Stimulated activated CD8-positive, alpha-beta memory T cell treated with anti-CD3 and anti-CD28 coated beads, Interleukin-2, amount 100 ng/mL, for 1 hour (primary cell): ENCODE measurements around the gene TNFAIP8L3.
"Not testable (repeated sequence)": the region's sequence is repeated elsewhere in the genome, so short reads cannot be mapped to it uniquely, and the experiment has no call there.

Experiments
- DNase-seq, 2 donors: peaks; one replicate each; pipeline ENCODE4 v3.0.0-alpha.2; 2020; ENCODE audit warnings: low read depth in 2 of 2

TNFAIP8L3 gene

DNA sequence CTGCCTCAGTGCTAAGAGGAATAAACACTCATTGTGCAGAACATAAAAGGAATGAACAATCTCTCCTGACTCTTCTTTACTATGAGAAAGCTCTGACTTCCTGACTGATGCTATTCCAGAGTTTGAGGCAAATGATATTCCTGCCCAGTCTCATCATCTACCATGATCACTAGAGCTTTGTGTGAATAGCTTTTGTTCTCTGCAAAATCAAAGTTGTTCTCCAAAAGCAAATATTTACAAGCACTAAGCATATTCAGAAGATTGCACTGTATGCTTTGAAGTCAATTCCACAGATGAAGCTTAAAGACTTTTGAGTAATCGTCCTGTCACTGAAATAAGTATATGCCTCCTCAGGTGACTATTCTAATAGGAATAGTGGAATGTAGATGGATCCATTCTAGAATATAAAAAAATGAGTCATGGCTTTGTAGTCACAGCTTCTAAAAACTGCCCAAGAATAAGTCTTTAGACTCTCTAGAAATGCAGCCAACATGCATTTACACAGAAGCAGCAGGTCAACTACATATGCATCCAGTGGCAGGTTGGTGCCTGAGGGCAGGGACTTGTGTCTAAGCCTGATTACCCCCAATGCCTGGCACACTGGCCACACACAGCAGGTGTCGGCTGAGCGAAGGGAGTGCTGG, 34.6 kb downstream of the TNFAIP8L3 start:
- no peak for DNase-seq

DNA sequence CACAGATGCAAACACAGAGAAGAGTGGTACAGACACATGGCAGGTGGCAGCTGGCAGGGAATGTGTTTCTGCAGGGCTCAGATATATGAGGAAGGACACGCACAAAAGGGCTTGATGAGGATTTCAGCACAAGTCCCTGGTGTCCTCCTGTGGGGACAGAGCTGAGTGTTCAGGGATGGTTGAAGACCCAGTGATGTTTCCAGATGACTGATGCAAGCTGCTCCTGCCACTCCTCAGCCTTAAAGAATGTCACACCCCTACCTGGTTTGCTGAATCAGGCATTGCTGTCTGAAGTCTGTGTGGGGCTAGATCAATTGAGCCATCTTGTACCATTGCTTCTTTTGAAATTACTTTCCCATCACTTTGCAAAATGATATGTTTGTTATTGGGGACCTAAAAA, 40.2 kb downstream of the TNFAIP8L3 start:
- DNase-seq, result no peak

DNA sequence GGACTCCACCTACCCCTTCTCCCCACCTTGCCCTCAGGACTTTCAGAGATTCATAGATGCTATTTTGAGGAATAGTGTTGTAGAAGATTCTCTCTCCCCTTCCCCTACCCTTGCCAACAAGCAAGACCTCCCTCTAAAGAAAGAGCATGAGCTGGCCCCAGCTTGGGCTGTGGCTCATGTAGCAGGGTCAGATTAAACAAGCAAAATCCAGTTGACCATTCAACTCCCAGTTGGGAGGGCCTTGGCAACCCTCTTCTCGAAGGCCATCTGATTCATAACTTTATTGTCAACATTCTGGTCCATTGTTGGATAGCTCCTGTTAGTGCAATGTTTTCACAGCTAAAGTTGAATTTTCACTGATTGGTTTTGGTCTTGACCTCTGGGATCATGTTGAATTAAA, 41.1 kb downstream of the TNFAIP8L3 start:
- no peak for DNase-seq

DNA sequence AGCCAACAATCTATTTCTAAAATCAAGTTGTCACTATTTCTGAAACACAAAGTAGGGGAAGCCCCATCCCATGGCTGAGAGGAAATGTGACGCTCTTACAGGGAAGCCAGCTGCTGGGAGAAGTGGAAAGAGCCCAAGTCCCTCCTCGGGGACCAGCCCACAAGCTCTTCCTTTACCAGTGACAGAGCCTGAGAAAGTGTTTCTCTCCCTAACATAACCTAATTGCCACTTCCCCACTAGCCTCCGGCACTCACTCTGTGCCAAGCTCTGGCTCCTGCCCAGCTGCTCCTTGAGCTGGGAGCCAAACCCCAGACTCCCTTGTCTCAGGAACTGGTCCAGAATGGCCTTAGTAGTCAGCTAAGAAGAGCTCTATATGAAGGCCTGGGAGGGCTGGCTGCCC, 42.9 kb downstream of the TNFAIP8L3 start:
- no peak for DNase-seq

DNA sequence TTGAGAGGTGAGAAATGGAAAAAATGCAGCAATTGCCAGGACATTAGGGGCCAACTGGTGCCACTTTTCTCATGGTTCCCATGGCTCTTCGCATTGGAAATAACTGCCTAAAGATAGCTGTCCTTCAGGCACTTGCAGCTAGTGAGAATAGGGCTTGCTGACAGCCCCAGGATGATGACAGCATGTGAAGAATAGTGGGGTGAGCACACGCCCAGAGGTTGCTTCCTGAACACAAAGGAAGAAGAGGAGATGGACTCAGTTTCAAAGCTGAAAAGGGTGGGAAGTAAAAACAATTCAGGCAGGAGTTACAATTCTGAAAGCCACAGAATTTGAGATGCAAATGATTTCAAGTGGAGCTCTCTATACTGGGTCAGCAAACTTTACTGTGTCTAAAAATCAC, 45.6 kb downstream of the TNFAIP8L3 start:
- no peak for DNase-seq

DNA sequence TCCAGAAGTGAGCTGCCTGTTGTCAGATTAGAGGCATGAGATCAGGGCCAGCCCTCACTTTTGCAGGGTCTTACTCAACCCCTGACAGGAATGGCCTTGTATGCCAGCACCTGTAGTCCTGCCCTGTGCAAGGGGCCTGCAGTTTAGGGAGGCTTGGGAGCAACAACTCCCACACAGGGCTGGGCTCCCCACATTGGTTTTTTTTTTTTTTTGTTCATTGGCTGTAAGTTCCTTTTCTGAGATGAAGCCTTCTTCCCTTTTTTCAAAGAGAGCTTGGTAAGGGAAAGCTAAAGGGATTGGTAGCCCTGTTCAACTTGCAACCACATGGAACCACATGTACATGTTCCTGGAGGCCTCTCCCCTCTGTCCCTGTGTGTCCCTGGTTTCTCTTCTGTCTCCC, 46.4 kb downstream of the TNFAIP8L3 start:
- no peak for DNase-seq

DNA sequence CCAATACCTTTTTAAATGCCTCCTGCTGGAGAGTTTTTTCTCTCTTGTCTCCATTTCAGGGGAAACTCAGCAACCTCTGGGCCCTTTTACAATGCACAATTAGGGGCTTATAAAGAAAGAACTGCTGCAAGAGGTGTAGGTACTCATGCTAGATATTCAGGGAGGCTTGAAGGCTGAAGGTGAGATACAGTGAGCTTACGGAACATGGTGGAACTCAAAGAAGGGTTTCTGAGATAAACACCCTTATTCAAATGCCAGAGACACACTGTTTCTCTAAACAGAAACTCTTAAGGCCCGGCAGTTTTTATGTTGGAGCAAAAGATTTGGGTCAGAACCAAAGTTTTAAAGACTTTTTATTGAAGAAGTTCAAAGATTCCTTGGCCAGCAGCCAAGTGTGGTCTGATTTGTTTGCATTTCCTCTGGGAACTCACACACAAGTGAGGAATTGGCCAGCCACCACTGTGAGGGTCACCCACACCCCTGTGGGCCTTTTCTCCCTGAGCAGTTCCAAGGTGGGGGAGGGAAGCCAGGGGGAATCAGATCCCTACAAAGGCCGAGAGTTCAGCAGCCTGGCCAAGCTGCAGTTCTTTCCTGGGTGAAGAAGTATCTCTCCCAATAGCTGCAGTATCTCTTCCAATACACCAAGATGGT, 47.8 kb downstream of the TNFAIP8L3 start:
- no peak for DNase-seq

DNA sequence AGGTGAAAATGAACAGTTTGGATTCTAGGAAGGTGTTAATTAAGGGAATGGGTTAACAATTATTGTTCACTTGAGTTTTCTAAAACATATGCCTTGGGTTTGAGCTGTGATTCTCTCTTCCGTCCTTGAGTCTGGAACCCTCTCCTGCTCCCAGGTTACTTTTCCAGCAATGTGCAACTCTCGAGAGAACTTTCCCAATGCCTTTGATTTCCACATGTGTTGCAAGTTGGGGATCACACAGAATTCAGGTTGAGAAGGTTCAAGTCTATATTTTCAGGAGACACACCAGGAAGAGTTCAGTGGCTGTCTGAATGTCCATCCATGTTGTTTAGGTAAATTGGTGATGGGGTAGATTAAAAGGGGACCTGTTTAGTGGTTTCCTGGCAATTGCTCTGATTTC, 48.7 kb downstream of the TNFAIP8L3 start:
- no peak for DNase-seq

DNA sequence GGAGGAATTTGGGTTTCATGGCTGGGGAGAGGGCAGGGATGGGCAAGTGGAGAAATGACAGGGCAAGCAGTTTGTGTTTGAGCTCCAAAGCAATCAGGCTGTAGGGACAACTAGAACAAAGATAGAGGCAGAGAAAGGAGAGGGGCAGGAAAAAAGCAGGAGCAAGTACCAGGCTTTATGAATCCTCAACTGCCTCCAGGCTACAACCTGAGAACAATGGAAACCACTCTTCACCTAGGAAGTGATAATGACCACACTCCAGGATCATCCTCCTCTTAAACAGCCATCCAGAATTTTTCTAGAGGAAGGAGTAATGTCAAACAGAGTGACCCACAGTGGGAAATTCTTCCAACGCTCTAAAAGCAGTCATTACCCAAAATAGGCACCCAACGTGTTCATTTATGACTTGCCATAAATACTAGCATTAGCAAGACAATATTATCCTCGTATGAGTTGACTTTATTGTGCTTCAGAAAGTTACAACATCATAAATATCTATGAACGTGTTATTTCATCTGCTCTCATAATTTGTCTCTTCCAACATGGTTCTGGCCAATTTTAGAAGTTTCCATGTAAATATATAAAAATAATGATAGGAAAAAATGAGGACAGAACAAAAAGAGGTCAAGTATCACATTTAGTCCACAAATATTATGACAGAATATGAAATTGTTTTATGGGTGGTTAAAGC, 50.5 kb downstream of the TNFAIP8L3 start:
- no peak for DNase-seq

DNA sequence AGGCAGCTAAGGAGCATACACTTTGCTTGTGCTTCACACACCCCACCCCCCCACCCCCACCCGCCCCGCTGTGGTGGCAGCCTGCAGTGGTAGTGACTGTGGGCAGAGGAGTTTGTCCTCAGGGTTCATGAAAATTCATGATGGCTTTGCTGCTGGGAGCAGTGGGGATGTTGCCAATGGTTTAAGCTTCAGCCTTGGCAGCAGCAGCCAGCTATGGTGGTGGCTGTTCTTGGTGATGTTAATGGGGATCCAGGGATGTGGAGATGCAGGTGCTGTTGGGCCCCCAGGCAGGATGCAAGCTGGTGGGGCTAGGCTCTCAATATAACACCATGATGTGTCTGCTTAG, 55.8 kb downstream of the TNFAIP8L3 start:
- DNase-seq, result no peak

DNA sequence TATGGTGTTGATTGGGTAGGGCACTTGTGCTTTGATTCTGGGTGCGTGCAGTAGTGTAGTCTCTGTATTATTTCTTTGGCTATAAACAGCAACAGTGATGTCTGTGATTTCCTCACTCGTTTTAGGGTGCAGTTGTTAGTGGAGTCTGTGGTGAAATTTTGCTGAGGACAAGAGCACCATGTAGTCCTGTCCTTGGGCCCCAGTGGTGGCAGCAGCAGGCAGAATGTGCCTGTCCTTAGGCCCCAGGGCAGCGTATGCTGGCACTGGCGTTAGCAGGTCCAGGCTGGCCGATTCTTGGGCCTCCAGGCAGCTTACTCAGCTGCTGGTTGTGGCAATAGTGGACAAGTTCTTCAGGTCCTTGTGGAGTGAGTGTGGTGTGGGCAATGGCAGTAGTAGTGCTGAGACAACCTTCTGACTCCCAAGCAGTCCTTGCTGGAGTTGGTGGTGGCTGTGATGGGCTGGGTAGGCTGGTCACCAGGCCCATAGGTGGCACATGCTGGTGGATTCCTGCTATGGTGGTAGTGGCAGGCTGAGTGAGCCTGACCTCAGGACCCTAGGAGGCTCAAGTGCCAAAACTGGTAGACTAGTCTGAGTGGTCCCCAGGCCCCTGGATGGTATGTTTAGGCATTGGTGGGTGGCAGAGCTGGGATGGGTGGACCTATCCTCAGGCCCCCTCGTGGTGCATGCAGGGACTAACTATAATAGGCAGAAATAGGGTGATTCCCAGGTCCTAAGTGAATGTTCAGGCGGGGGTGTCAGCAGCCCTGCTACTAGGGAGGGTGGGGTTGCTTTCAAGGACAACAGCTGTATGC, 56.3 kb downstream of the TNFAIP8L3 start:
- no peak for DNase-seq

DNA sequence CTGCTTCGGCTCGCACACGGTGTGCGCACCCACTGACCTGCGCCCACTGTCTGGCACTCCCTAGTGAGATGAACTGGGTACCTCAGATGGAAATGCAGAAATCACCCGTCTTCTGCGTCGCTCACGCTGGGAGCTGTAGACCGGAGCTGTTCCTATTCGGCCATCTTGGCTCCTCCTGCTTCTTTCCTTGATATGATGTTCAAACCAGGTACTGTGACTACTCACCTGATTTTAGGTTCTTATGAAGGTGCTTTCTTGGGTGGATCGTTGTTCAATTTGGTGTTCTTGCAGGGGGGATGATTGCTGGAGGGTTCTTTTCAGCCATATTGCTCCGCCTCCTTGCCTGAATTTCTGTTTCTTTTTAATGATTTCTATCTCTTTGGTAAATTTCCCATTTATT, 57.2 kb downstream of the TNFAIP8L3 start:
- not testable (repeated sequence) for DNase-seq

DNA sequence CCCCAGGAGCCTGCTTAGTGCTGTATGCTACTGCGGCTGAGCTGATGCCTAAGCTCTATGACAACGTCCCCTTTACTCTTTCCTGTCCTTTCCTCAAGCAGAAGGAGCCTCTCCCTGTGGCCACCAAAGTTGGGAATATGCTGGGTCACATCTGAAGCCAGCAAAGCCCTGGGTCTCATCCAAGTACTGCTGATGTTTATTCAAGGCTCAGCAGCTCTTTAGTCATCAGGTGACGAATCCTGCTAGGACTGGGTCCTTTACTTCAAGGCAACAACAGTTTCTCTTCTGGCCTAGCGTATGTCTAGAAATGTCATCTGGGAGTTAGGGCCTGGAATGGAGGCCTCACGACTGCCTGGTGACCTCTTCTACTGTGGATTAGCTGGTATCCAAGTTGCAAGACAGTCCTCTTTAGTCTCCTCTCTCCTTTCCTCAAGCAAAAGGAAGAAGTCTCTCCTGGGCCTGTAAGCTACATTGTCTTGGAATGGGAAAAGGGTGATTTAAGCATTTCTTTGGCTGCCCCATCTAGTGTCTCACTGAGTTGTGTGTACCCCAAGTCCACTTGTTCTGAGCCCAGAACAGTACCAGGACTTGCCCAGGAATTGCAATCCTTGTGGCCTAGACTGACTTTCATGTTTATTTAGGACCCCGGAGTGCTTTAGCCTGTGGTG, 63.9 kb downstream of the TNFAIP8L3 start:
- DNase-seq, result no peak

DNA sequence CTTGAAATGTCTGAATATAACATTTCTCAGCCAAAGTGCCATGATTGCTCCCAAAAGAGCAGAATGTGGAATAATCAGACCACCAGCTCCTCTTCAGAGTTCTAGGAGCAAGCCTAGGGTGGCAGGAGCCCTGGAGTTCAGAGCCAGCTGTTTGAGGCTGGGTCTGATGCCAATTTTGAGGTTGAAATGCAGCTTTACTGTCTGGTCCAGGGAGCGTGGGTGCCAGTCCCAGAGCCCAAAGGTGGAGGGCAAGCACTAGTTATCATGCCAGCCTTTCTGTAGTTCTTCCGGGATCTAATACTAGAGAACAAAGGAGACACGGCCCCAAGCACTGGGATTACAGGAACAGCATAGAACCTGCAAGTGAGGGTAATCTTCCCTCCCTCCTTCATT, 69.3 kb downstream of the TNFAIP8L3 start:
- no peak for DNase-seq

DNA sequence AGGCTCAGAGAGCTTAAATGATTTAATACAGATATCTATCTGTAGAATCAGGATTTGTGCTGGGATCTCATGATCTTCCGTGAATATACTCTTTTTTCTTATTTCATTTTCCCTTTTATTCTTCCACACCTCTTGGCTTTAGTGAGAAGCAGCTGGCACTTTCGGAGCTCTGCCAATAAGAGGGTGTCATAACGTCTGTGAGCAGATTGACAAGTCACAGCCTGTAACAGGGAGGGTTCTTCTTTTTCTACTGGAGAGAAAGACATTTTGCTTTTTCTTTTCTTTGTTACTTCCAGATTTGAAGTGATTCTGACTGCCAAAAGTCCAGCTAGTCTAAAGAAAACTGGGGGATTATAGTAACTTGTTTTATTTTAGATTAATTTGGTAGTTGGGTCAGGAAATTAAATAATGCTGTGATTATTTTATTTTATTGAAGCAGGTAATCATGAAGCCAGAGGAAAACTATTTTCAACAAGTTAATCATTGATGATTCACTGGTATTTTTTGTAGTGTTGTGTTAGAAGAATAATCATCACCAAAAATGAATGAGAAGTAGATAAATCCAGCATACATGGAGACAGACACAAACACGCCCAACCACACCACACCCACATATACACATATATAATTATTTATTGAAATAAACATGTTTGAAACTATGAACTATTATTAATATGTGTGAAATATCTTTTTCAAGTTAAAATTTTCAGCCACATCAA, 69.8 kb downstream of the TNFAIP8L3 start:
- no peak for DNase-seq

DNA sequence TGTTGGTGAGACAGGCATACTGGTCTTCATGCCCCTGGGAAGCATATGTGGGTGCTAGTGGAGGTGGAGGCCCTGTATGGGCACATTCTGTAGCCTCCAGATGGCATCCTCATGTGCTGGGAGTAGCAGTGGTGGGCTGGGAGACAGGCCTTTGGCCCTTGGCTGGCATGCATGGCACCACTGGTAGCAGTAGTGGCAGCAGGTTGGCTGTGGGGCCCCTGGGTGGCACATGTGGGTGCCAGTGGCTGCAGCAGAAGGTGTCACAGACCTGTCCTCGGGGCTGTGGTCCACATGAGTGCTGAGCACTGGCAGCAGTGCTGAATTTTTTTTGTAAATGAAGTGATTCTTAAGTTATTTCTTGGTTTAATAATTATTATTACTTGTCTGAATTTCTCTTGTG, 71.2 kb downstream of the TNFAIP8L3 start:
- no peak for DNase-seq

DNA sequence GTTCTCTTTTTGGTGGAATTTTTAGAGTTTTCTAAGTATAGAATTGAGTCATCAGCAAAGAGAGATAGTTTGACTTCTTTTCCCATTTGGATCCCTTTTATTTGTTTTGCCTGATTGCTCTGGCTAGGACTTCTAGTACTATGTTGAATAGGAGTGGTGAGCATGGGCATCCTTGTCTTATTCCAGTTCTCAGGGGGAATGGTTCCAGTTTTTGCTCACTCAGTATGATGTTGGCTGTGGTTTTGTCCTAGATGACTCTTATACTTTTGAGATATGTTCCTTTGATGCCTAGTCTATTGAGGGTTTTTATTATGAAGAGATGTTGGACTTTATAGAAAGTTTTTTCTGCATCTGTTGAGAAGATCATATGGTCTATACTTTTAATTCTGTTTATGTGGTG, 72.5 kb downstream of the TNFAIP8L3 start:
- no peak for DNase-seq

DNA sequence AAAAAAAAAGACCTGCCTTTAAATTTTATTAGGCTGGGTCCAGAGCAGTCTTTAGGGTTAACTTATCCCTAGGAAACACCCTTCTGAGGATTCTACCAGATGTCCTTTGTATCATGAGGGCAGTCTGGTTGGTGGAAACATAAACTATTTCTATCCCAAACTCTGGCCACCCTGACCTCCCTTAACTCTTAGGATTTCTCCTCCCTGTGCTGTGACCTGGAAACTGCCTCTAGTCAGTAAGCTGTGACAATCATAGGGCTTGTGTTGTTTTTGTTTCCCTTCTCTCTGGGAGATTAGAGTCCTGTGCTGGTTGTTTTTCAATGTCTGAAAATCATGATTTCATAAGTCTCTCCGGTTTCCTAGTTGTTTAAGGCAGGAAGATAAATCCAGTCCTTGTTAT, 78.1 kb downstream of the TNFAIP8L3 start:
- no peak for DNase-seq

DNA sequence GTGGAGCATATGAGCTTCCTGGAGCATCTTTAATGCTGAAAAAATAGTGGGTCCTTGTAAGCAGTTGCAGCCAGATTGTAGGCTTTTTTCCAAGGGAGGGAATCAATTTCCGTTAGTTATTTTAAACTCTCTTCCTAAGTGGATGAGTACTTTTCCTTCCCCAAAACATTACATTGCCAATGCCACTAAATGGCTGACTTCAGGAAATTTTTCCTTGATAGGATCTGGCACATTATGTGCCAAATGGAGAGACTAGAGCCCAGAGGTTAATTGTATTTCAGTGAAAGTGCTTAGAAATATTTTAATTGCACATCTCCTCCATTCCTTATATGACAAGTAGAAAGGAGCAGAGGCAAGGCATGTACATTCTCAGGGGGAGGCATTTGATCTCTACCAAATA, 83.5 kb downstream of the TNFAIP8L3 start:
- no peak for DNase-seq

DNA sequence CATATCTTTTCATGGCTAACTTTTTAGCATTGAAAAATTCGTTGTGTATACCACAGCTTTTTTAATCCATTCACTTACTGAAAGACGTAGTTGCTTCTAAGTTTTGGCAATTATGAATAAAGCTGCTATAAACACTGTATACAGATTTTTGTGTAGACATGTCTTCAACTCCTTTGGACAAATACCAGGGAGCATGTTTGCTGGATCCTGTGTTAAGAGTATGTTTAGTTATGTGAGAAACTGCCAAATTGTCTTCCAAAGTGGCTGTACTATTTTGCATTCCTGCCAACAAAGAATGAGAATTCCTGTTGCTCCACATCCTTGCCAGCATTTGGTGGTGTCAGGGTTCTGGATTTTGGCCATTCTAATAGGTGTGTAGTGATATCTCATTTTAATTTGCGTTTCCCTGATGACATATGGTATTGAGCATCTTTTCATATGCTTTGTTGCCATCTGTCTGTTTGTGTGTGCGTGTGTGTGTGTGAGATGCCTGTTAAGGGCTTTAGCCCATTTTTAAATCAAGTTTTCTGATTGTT, 87.5 kb downstream of the TNFAIP8L3 start:
- no peak for DNase-seq
